WERI-Rb-1 (cell line): ENCODE measurements around the gene PLEKHA4.
"Not testable (repeated sequence)": the region's sequence is repeated elsewhere in the genome, so short reads cannot be mapped to it uniquely, and the experiment has no call there.

Source experiments
- DNase-seq: peaks from one replicate; pipeline ENCODE4 v3.0.0-alpha.2; 2020
- H3K27ac ChIP-seq: fragments of 250-450 bp; sonication (Bioruptor Pico); 2 replicates; pipeline ENCODE4 v1.5.1; 2020; ENCODE audit warnings: mild to moderate bottlenecking, moderate library complexity
- H3K27me3 ChIP-seq: fragments of 250-450 bp; sonication (Bioruptor Pico); 2 replicates; pipeline ENCODE4 v1.5.1; 2021; ENCODE audit warnings: mild to moderate bottlenecking, low read depth, moderate library complexity; ENCODE audit not compliant: insufficient read depth, severe bottlenecking
- H3K36me3 ChIP-seq: fragments of 250-450 bp; sonication (Bioruptor Pico); 2 replicates; pipeline ENCODE4 v1.5.1; 2020; ENCODE audit warnings: mild to moderate bottlenecking, moderate library complexity
- H3K4me3 ChIP-seq: 2 replicates; pipeline ENCODE4 v1.5.1; 2011; ENCODE audit warnings: low read depth, mild to moderate bottlenecking, control low read depth, low read length
- H3K9me3 ChIP-seq: fragments of 250-450 bp; sonication (Bioruptor Pico); 2 replicates; pipeline ENCODE4 v1.5.1; 2021; ENCODE audit warnings: mild to moderate bottlenecking, moderate library complexity; ENCODE audit not compliant: severe bottlenecking
- CTCF ChIP-seq: IDR thresholded peaks from 2 replicates; pipeline ENCODE4 v1.5.1; 2011; ENCODE audit warnings: low read depth, mild to moderate bottlenecking, control low read depth, inconsistent platforms, low read length

Gene PLEKHA4

GRCh38 chr19:48910803-48911202 lies 42.4 kb upstream of the PLEKHA4 start:
- no peak overlapping the region for H3K27ac ChIP-seq
- no peaks in the 10 kb centered on the region for H3K9me3 ChIP-seq
- no peak for TF ChIP-seq CTCF
- no peaks in the 10 kb centered on the region for H3K27me3 ChIP-seq
- no peak for DNase-seq
- peaks cover 58% of the 10 kb centered on the region for H3K36me3 ChIP-seq
- H3K4me3 ChIP-seq: no peak overlapping the region

- DNase-seq, H3K27me3 ChIP-seq, H3K27ac ChIP-seq, H3K4me3 ChIP-seq, H3K9me3 ChIP-seq: not testable (repeated sequence)
- peaks cover 61% of the 10 kb centered on the region for H3K36me3 ChIP-seq
Observed at GRCh38 chr19:48909424-48910077, 41.1 kb upstream of the PLEKHA4 start.

GRCh38 chr19:48907671-48908070 lies 39.3 kb upstream of the PLEKHA4 start:
- no peak overlapping the region for H3K27ac ChIP-seq
- TF ChIP-seq CTCF: no peak
- no peaks in the 10 kb centered on the region for H3K9me3 ChIP-seq
- peaks cover 46% of the 10 kb centered on the region for H3K36me3 ChIP-seq
- no peaks in the 10 kb centered on the region for H3K27me3 ChIP-seq
- no peak for DNase-seq
- no peak overlapping the region for H3K4me3 ChIP-seq

- TF ChIP-seq CTCF: no peak
- no peak overlapping the region for H3K27ac ChIP-seq
- DNase-seq: no peak
- H3K36me3 ChIP-seq: peaks cover 43% of the 10 kb centered on the region
- H3K4me3 ChIP-seq: no peak overlapping the region
- H3K27me3 ChIP-seq: no peaks in the 10 kb centered on the region
- H3K9me3 ChIP-seq: no peaks in the 10 kb centered on the region
Observed at GRCh38 chr19:48906324-48906723, 37.9 kb upstream of the PLEKHA4 start.

GRCh38 chr19:48905664-48906063 lies 37.2 kb upstream of the PLEKHA4 start:
- Histone ChIP-seq H3K27ac (no peak overlapping the region), H3K4me3 (no peak overlapping the region), H3K27me3 (no peaks in the 10 kb centered on the region), H3K9me3 (no peaks in the 10 kb centered on the region), H3K36me3 (peaks cover 37% of the 10 kb centered on the region)
- no peak for DNase-seq
- no peak for TF ChIP-seq CTCF

- DNase-seq, H3K4me3 ChIP-seq, H3K9me3 ChIP-seq, H3K27me3 ChIP-seq, H3K27ac ChIP-seq: not testable (repeated sequence)
- peaks cover 26% of the 10 kb centered on the region for H3K36me3 ChIP-seq
Observed at GRCh38 chr19:48903788-48904187, 35.4 kb upstream of the PLEKHA4 start.

- H3K27ac ChIP-seq, H3K27me3 ChIP-seq, H3K9me3 ChIP-seq, DNase-seq, H3K4me3 ChIP-seq: not testable (repeated sequence)
- peaks cover 17% of the 10 kb centered on the region for H3K36me3 ChIP-seq
Observed at GRCh38 chr19:48902291-48902690, 33.9 kb upstream of the PLEKHA4 start.
